DLD1 (cell line): Measurements from ENCODE around the gene IL2RA.

Experiments used
- in situ Hi-C: cut with HindIII; loops from 2 replicates; pipeline ENCODE4 v1.10.0; 2017; ENCODE audit warnings: low sequenced_read_pairs

IL2RA gene

DNA sequence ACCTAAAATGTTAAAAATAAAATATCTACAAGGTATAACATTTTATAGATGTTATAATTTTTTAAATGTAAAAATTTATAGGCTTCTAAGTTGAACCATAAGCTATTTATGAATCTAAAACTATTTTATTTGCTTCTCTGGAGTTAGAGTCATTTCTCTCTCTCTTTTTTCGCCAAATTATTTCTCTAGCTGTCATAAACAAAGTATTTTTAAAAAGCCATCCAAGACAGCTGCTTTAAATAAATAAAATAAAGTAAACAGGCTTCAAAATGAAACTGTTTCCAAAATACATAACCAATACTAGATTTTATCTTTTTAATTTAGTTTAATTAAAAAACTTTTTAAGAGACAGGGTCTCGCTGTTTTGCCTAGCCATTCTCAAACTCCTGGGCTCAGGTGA, 72.4 kb downstream of the IL2RA start:
- in situ Hi-C loops: no loop called here

DNA sequence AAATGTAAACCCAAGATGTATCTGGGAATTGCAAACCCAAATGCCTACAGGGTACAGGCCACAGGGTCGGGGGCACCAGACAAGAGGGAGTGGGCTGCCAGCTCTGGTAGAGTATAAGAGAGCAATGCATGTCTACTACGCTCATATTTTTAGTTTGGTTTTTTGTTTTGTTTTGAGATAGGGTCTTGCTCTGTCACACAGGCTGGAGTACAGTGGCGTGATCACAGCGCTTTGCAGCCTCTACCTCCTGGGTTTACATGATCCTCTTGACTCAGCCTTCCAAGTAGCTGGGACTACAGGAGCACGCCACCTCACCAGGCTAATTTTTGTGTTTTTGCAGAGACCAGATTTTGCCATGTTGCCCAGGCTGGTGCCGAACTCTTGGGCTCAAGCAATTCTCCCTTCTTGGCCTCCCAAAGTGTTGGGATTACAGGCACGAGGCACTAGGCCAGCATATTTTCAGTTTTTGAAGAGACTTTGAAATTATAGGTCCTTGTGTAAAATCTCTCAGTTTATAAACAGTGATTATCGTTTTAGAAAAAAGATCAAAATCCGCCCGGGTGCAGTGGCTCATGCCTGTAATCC, 73.7 kb downstream of the IL2RA start:
- in situ Hi-C loops: no loop called here

DNA sequence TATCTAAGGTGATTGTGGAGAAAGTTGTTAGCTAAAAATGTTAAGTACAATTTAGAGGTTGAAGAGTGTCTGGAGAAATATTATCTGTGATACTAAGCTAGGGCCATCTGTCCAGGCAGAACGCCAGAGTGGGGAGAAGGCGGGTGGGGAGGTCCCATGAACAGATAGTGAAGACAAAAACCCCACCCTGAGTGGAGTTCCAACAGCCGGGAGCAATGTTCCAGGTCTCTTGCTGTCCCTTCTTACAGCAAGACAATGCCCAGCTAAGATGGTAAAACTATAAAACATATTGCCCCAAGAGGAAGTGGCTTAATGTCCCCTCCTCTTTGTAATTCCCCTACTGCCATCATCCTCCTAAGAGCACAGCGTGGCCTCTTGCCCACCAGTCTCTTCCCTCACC, 74.4 kb downstream of the IL2RA start:
- in situ Hi-C loops: no loop called here

- in situ Hi-C loops: no loop called here
These were observed 77.1 kb downstream of the IL2RA start for GRCh38 chr10:5985029-5985428.

DNA sequence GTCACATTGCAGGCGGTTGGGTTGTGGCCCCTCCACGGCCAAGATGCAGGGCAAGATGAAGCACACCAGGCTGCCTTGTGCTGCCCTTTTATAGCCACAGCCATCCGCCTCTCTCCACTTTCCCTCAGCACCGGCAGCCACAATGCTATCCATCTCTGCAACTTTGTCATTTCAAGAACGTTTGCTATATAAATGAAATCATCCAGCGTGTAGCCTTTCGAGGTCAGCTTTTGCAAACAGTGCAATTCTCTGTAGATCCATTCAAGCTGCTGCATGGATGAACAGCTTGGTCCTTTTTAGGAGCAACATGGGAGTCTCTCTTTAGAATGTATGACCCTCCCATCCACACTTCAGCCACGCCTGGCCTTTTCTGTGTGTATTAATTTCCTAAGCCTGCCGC, 78.4 kb downstream of the IL2RA start:
- in situ Hi-C loops: no loop called here

DNA sequence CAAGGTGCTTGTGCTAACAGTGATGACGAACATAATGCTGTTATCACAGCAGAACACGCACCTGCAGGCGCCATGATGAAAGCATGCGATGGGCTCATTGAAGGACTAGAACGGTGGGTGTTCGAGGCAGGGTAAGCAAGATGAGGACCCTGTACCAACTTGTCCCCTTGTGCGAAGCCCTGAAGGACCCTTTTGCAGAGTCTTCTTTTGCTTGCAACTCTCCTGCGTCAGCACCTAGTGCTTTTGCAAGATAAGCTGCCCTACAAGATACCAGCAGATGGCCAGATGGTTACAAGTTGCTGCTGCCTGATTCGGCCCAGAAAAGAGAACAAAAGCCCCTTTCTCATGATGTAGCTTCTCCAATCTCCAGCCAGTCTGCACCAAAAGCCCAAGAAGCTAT, 80.6 kb downstream of the IL2RA start:
- in situ Hi-C loops: no loop called here

GRCh38 chr10:5978230-5978489, 84.0 kb downstream of the IL2RA start:
- in situ Hi-C loops: no loop called here

DNA sequence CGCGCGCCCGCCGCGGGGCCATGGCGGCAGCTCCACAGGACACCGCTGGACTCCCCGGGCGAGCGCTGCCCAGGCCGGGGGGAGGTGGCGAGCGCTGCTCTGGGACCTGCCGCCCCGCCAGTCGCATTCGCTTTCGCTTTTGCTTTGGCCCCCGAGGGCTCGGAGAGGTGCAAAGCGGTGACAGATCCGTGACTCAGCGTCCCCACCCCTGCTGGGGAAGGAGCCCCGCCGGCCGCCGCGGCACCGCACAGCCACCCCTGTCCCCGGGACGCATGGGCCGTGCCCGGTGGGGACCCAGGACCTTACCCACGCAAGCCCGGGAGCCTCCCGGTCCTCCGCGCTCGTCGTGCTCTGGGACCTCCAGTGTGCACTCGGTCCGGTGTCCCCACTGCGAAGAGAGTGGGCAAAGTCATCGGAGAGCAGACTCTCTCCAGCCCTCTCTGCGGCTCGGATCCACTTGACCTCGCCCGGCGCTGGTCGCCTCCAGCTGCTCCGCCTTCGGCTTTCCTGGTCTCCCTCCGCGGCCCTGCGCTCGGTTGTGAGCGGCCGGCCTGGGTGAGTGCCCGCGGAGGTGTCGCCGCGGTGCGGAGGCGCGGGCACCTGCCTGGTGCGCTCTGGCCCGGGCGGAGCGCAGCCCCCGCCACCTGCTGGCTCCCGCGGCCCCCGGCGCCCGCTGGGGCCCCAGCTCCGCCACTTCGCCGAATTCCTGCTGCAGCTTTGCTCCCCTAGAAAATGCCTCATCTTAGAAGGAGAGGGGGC, 84.5 kb downstream of the IL2RA start, which contains the start of gene IL15RA:
Gene IL15RA (minus strand): TSS at position 73 of the 759 bp plus-strand sequence. CDS start 51 bp downstream, at position 22.
- in situ Hi-C loops: no loop called here

- in situ Hi-C loops: no loop called here
These were observed 85.4 kb downstream of the IL2RA start for GRCh38 chr10:5976512-5977470.

- in situ Hi-C loops: no loop called here
These were observed 86.3 kb downstream of the IL2RA start for GRCh38 chr10:5975641-5976473.

DNA sequence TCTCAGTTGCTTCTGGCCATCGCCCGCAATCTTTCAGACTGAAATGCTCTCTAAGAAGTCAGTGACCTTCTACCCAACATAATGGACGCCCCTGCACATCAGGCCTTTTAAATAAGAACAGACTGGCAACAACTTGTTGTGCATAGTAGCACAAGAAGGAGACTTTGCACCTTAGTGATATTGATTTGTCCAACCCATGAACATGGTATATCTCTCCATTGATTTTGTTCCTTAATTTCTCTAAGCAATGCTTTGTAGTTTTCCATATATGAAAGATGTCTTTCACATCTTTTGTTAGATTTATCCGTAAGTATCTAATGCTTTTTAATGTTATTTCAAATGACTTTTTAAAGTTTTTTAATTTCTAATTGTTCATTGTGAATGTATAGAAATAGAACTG, 89.1 kb downstream of the IL2RA start:
- in situ Hi-C loops: no loop called here

DNA sequence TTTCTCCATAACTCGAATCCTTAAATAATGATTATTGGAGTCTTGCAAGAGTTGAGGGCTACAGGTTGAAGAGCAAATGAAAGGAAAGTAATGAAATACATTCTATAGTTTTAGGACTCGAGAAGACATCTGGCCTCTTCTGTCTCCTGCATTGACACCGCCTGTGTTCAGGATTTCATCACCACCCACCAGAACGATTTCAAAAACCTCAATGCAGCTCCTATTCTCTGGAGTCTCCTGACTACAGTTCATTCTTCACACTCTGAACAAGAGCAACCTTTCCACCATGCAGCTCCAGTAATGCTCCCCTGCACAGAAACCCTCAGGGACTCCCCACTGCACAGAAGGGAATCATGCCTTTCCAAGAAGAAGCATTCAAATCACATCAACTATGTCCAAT, 90.3 kb downstream of the IL2RA start:
- in situ Hi-C loops: no loop called here

GRCh38 chr10:5971315-5971832, 90.8 kb downstream of the IL2RA start:
- in situ Hi-C loops: no loop called here

DNA sequence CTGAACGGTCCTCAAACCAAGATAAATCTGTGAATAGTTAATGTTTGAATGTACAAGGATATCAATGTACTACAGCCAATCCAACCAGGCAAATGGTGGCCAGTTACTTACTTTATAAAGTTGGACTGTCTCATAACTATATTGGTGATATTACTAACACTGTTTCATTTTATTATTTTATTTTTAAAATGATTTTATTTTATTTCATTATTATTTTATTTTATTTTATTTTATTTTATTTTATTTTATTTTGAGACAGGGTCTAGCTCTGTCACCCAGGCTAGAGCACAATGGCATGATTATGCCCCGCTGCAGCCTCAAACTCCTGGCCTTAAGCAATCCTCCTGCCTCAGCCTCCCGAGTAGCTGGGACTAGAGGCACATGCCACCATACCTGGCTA, 91.6 kb downstream of the IL2RA start:
- in situ Hi-C loops: no loop called here

DNA sequence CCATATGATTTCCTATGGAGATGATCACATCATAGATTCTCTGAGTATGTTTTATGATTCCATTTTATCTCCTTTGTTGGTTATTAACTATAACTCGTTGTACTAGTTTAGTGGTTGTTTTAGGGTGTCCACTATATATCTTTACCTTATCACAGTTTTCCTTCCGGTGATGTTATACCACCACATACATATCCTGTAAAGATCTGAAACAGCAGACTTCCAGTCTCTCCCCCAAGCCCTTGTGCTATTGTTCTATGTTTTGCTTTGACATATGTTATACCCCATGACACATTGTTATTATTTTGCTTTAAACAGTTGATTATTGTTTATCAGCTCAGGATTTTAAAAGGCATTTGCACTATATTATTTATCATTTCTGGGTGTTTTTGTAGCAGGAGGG, 92.1 kb downstream of the IL2RA start:
- in situ Hi-C loops: no loop called here

DNA sequence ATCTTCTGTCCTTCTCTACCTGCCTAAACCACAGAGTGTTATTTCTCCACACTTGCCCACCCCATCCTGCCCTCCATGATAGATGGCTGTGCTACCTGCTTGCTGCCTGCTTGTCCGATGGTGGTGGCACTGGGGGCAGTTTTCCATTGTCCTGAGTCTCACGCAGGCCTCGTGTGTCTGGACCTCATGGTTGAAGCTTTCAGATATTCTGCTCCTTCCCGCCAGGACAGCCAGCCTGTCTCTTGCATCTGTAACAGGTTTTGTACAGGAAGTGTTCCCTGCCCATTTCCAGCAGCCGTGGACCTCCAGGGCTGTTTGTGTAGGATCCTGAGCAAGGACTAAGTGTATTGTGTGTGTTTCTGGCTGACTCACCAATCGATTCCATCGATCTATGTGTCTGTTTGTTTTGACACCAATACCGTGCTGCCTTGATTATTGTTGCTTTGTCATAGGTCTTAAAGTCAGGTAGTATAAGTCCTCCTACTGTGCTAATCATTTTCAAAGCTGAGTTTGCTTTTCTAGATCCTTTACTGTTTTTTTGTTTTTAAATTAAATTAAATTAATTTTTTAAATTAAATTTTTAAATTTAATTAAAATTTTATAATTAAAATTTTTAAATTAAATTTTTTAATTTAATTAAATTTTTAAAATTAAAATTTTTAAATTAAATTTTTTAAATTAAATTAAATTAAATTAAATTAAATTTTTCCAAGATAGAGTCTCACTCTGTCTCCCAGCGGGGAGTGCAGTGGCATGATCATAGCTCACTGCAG, 93.3 kb downstream of the IL2RA start:
- in situ Hi-C loops: no loop called here

- in situ Hi-C loops: no loop called here
These were observed 94.0 kb downstream of the IL2RA start for GRCh38 chr10:5968037-5968680.

DNA sequence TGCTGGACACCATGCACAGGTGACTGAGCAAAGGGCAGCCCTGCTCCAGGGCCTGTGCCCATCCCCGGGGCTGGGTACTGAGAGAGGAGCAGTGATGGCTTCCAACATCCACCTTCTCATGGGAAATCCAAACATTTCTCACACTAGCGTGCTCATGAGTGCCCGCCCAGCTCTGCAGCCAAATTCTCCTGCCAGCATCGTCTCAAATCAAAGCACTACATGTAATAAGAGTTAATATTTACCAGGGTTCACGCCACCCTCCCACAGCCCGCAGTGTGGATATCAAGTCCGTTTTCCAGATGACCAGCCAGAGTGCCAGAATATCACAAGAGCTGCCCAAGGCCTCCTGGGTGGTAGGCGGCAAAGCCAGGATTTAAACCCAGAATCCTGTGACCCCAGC, 96.9 kb downstream of the IL2RA start:
- in situ Hi-C loops: no loop called here

GRCh38 chr10:5964736-5965135, 97.4 kb downstream of the IL2RA start:
- in situ Hi-C loops: no loop called here
